ENCODE data around the gene SHOC1. TPM values are rescaled to one million over a fixed set of nuclear protein-coding genes. Genes with fewer than 3 reads are reported as not detected.
"Not testable (repeated sequence)": the region's sequence is repeated elsewhere in the genome, so short reads cannot be mapped to it uniquely, and the experiment has no call there.

SHOC1 gene
- total RNA-seq, 4 donors from 2014 or later: 0.13 TPM; not detected in 3

DNA sequence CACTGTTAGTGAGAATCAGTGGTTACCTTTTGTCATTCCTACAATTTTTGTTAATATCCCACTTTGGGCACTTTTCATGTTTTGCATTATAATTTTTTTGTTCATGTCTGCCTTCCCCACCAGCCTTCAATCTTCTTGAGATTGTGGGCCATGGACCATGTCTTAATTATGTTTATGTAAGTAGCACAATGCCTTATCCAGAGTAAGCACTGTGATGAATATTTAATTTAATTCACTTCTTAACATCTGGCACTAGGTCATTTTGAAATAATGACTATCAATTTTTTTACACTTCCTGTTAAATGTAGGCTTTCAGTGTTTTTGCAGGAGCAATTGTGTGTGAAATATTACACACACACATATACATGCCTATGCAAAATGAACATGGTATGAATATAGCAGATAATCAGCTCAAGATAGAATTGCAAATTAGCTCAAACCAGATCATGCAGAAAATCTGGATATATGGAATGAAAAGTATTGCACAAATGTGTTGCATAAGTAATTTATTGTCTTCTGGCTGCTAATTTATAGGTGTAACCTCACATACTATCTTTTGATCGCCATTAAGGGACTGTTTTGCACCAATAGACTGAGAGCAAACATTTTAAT lies 5.3 kb upstream of the SHOC1 start:
- H3K27ac ChIP-seq: no peak overlapping the region
- no peak for DNase-seq
- no peaks in the 10 kb centered on the region for H3K9me3 ChIP-seq
- H3K27me3 ChIP-seq: no peaks in the 10 kb centered on the region
- H3K4me3 ChIP-seq (replicated peaks in 1 of 3): no peak overlapping the region
- TF ChIP-seq, protein P1, sequence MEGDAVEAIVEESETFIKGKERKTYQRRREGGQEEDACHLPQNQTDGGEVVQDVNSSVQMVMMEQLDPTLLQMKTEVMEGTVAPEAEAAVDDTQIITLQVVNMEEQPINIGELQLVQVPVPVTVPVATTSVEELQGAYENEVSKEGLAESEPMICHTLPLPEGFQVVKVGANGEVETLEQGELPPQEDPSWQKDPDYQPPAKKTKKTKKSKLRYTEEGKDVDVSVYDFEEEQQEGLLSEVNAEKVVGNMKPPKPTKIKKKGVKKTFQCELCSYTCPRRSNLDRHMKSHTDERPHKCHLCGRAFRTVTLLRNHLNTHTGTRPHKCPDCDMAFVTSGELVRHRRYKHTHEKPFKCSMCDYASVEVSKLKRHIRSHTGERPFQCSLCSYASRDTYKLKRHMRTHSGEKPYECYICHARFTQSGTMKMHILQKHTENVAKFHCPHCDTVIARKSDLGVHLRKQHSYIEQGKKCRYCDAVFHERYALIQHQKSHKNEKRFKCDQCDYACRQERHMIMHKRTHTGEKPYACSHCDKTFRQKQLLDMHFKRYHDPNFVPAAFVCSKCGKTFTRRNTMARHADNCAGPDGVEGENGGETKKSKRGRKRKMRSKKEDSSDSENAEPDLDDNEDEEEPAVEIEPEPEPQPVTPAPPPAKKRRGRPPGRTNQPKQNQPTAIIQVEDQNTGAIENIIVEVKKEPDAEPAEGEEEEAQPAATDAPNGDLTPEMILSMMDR (IDR thresholded peaks at IDR 0.05): no peak
- no peak for TF ChIP-seq POLR2A (IDR thresholded peaks at IDR 0.05)
- no peaks in the 10 kb centered on the region for H3K36me3 ChIP-seq
- no peaks in the 10 kb centered on the region for H3K4me1 ChIP-seq
- WGBS, 2 donors: 95% methylated on average over 1 of the region's 1 CpG
- intact Hi-C loops (cut with DNase I): no loop called here

DNA sequence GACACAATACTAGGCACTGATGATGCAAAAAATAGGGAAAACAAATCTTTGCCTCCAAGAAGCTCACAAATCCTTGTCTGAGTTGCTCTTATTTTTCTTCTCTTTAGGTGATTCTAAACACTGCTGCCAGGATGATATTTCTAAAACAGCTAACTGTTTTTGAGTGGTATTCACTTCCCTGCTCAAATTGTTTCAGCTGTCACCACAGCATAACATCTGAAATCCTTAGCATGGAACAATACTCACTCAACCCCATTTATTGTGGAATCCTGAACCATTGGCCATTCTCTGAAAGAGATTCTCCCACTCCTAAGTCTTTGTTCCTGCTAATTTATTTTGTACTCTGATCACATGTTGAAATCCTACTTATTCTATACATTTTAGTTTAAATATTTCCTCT lies 4.8 kb upstream of the SHOC1 start:
- intact Hi-C loops (cut with DNase I): no loop called here
- DNase-seq: no peak
- TF ChIP-seq POLR2A (IDR thresholded peaks at IDR 0.05): no peak
- TF ChIP-seq, protein P1 (IDR thresholded peaks at IDR 0.05): no peak

DNA sequence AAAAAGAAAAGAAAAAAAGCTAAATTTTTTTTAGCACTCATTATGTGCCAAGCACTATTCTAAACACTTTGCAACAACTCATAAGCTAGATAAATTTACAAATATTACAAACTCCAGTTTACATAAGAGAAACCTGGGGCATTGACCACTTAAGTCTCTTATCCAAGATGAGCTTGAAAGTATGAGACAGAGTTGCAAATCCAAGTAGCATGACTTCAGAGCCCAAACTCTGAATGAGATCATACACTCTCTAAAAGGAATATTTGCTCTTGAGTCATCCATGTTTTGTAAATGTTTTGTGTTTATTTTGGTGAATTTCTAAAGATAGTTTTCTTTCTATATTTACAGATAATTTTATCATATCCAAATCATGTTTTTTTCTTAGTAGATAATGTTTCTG lies 4.0 kb upstream of the SHOC1 start:
- Histone ChIP-seq H3K27me3 (no peaks in the 10 kb centered on the region), H3K36me3 (no peaks in the 10 kb centered on the region), H3K9me3 (no peaks in the 10 kb centered on the region), H3K27ac (no peak overlapping the region), H3K4me1 (no peaks in the 10 kb centered on the region), H3K4me3 (replicated peaks in 1 of 3) (no peak overlapping the region)
- no peak for DNase-seq
- intact Hi-C loops (cut with DNase I): no loop called here
- no peak for TF ChIP-seq POLR2A (IDR thresholded peaks at IDR 0.05)
- TF ChIP-seq, protein P1 (IDR thresholded peaks at IDR 0.05): no peak

More for the DNA sequence above, 4.8 kb upstream of the SHOC1 start:
- no peak overlapping the region for H3K27ac ChIP-seq
- no peaks in the 10 kb centered on the region for H3K4me1 ChIP-seq
- no peaks in the 10 kb centered on the region for H3K36me3 ChIP-seq
- no peaks in the 10 kb centered on the region for H3K27me3 ChIP-seq
- no peaks in the 10 kb centered on the region for H3K9me3 ChIP-seq
- H3K4me3 ChIP-seq (replicated peaks in 1 of 3): no peak overlapping the region

DNA sequence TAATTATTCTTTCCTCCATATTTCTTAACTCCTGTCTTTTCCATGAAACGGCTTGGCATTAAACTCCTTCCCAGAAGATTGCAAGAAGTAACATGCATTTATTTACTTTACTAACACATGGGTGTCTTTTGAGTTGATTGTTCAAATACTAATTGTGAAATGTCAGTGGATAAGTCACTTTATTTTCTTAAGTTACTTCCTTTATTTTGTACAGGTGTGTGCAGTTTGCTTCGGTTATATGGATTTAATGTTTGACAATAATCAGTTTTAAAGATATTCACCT lies 761 bp upstream of the SHOC1 start:
- Histone ChIP-seq H3K36me3 (no peaks in the 10 kb centered on the region), H3K4me1 (no peaks in the 10 kb centered on the region), H3K4me3 (replicated peaks in 1 of 3) (no peak overlapping the region), H3K27ac (no peak overlapping the region), H3K9me3 (no peaks in the 10 kb centered on the region), H3K27me3 (no peaks in the 10 kb centered on the region)
- intact Hi-C loops (cut with DNase I): no loop called here
- no peak for TF ChIP-seq POLR2A (IDR thresholded peaks at IDR 0.05)
- TF ChIP-seq, protein P1 (IDR thresholded peaks at IDR 0.05): no peak
- no peak for DNase-seq
- WGBS, 2 donors: 96% methylated on average over 2 of the region's 2 CpGs

DNA sequence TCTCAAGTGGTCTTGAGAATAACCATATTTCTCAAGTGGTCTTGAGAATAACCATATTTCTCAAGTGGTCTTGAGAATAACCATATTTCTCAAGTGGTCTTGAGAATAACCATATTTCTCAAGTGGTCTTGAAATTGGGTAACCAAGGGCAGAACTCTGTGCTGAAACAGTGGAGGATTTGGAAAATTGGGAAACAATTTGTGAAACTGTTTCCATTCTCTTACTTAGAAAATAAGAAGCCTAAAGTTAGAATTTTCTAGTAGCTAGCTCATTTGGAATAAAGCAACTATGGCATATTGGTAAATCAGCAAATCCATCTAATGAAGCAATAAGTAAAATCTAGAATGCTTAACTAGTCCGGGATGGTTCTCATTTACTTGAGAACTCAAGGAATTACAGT lies 2.9 kb downstream of the SHOC1 start:
- intact Hi-C loops (cut with DNase I); H3K4me3 ChIP-seq (replicated peaks in 1 of 3); H3K36me3 ChIP-seq; H3K27ac ChIP-seq; H3K27me3 ChIP-seq; H3K4me1 ChIP-seq; H3K9me3 ChIP-seq; DNase-seq: not testable (repeated sequence)
- 89 to 98% methylated on average over 1 of the region's 1 CpG for WGBS, 2 donors

DNA sequence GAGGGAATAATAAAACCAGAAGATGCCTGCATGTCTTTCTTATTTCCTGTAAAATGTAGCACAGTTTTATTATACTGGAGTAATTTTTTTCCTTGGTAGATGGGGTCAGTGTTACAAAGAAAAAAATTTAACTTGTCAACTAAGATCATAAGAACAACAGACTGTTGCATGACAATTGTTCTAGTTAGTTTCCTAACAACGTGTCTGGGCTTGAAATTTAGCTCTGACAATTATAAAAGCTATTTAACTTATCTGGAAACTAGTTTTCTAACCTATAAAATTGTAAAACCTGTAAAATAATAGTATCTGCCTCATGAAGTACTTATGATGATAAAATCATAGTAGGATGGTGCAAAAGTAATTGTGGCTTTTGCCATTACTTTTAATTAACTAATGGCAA lies 4.9 kb downstream of the SHOC1 start:
- Histone ChIP-seq H3K36me3 (no peaks in the 10 kb centered on the region), H3K4me3 (replicated peaks in 1 of 3) (no peak overlapping the region), H3K4me1 (no peaks in the 10 kb centered on the region), H3K27ac (no peak overlapping the region), H3K9me3 (no peaks in the 10 kb centered on the region), H3K27me3 (no peaks in the 10 kb centered on the region)
- intact Hi-C loops (cut with DNase I): no loop called here
- WGBS, 2 donors: 84 to 85% methylated on average over 1 of the region's 1 CpG
- TF ChIP-seq, protein P1 (IDR thresholded peaks at IDR 0.05): no peak
- TF ChIP-seq POLR2A (IDR thresholded peaks at IDR 0.05): no peak
- no peak for DNase-seq
